ENCODE measurements around the gene USP5.
"Not testable (repeated sequence)": the region's sequence is repeated elsewhere in the genome, so short reads cannot be mapped to it uniquely, and the experiment has no call there.

USP5 gene

GRCh38 chr12:6867413-6868210, 15.7 kb downstream of the USP5 start, which contains the start of gene TPI1:
Gene TPI1, plus strand, starts transcription at chr12:6867531. Its CDS starts 36 bp downstream, at chr12:6867567.
- peak; percentile 88 for DNase-seq

DNA sequence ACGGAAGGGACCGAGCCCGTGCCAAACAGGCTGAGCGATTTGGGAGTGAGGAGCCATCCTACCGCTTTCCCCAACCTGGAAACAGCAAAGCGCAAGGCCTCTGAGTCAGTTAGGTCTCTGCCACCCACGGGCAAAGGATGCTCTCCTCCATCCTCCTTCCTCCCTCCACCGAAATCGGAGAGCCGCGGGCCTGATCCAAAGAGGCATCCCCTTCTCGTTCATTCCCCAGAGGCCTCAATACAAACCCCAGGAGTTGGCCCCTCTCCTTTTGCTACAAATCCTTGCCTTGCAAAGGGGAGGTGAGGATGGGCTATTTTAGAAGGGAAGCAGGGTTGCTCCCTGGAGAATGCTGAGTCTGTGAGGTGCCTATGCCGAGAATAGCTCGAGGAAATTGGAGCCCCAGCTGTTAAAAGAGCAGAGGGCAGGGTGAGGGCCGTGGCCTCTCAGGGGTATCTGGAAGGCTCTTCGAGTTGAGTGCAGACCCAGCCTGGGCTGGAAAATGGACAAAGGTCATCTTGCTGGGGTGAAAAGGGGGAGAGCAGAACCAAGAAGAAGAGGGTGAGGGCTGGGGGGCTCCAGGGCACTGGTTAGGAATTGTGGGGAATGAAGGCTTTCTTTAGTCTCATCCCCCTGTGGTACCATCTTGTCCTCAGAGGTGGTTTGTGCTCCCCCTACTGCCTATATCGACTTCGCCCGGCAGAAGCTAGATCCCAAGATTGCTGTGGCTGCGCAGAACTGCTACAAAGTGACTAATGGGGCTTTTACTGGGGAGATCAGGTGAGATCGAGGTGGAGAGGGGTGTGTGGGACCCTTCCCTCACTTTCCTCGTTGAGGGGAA, 16.5 kb downstream of the USP5 start:
- peak; percentile 15 for DNase-seq

- DNase-seq, result peak; percentile 89
Measured at GRCh38 chr12:6869049-6870021, 17.4 kb downstream of the USP5 start.

DNA sequence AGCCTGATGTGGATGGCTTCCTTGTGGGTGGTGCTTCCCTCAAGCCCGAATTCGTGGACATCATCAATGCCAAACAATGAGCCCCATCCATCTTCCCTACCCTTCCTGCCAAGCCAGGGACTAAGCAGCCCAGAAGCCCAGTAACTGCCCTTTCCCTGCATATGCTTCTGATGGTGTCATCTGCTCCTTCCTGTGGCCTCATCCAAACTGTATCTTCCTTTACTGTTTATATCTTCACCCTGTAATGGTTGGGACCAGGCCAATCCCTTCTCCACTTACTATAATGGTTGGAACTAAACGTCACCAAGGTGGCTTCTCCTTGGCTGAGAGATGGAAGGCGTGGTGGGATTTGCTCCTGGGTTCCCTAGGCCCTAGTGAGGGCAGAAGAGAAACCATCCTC, 18.4 kb downstream of the USP5 start:
- DNase-seq, result not testable (repeated sequence)

DNA sequence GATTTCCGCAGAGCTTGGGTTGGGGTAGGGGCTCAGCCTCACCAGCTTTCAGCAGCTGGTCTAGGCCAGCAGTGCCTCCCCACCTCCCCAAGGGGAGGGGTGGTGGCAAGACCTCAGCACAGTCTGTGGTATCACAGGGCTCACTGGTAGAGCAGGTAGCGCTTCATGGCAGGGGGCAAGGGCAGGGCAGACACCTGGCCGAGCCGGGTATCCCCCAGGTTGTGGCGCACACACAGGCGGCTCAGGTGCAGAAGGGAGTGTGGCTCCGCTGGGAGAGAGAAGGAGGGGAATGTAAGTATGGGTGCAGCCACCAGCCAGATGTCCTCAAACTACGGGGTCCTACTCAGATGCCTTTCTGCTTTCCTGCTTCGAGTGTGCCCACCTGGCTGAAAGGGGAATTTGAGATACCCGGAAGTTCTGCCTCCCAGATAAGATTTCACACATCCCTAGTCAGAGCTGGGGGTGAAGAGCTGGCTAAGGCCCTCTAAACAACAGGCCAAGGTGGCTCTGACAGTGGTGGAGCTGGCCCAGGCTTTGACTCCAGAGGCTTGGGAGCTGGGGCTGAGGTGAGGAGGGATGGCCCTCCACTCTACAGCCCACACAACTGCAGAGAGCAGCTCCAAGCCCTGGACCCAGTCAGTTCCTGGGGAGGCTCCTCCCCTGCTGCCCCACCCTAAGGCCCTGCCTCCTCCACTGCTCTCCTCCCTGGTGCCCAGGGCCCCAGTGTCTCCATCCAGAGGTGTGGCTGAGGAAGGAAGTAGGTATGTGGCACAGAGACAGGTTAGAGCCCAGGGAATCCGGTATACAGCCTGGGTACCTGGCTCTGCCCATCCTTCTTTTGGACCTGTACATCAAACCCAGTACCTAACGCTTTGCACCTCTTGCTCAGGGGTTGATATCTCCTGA, 19.4 kb downstream of the USP5 start:
- peak; percentile 46 for DNase-seq

- peak; percentile 88 for DNase-seq
Measured at GRCh38 chr12:6872073-6873048, 20.4 kb downstream of the USP5 start.

- DNase-seq, result peak; percentile 98
Measured at GRCh38 chr12:6873094-6874014, 21.4 kb downstream of the USP5 start, which contains the start of gene SPSB2. Gene SPSB2, minus strand, starts transcription at chr12:6873303. Its CDS starts 402 bp downstream, at chr12:6872901.

GRCh38 chr12:6874015-6874368, 22.0 kb downstream of the USP5 start:
- DNase-seq, result not testable (repeated sequence)

GRCh38 chr12:6879824-6880223, 27.9 kb downstream of the USP5 start:
- DNase-seq, result not testable (repeated sequence)

- DNase-seq, result no peak
Measured at GRCh38 chr12:6883252-6883651, 31.3 kb downstream of the USP5 start.

- no peak for DNase-seq
Measured at GRCh38 chr12:6883683-6884082, 31.7 kb downstream of the USP5 start.

GRCh38 chr12:6884539-6884938, 32.6 kb downstream of the USP5 start:
- no peak for DNase-seq

DNA sequence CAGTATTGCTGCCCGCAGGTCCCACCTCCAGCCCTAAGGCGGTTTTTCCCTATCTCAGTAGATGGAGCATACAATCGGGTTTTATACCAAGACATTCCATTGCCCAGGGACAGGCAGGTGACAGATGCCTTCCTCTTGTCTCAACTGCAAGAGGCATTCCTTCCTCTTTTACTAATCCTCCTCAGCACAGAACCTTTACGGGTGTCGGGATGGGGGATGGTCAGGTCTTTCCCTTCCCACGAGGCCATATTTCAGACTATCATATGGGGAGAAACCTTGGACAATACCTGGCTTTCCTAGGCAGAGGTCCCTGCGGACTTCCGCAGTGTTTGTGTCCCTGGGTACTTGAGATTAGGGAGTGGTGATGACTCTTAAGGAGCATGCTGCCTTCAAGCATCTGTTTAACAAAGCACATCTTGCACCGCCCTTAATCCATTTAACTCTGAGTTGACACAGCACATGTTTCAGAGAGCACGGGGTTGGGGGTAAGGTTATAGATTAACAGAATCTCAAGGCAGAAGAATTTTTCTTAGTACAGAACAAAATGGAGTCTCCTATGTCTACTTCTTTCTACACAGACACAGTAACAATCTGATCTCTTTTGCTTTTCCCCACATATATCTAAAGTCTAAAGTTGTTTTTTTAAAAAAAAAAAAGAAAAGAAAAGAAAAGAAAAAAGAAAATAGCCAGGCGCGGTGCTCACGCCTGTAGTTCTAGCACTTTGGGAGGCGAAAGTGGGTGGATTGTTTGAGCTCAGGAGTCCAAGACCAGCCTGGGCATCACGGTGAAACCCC, 34.5 kb downstream of the USP5 start:
- not testable (repeated sequence) for DNase-seq

GRCh38 chr12:6887460-6887859, 35.5 kb downstream of the USP5 start:
- DNase-seq, result no peak

GRCh38 chr12:6888360-6888759, 36.4 kb downstream of the USP5 start:
- DNase-seq, result no peak

DNA sequence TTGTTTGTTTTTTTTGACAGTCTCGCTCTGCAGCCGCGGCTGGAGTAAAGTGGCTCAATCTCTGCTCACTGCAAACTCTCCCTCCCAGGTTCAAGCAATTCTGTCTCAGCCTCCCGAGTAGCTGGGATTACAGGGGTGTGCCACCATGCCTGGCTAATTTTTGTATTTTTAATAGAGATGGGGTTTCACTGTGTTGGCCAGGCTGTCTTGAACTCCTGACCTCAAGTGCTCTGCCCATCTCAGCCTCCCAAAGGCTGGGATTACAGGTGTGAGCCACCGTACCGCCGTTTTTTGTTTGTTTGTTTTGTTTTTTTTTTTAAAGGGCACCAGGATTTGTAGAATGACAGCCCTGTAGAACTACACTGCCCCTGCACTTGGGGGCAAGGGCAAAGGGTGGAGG, 36.8 kb downstream of the USP5 start:
- not testable (repeated sequence) for DNase-seq

DNA sequence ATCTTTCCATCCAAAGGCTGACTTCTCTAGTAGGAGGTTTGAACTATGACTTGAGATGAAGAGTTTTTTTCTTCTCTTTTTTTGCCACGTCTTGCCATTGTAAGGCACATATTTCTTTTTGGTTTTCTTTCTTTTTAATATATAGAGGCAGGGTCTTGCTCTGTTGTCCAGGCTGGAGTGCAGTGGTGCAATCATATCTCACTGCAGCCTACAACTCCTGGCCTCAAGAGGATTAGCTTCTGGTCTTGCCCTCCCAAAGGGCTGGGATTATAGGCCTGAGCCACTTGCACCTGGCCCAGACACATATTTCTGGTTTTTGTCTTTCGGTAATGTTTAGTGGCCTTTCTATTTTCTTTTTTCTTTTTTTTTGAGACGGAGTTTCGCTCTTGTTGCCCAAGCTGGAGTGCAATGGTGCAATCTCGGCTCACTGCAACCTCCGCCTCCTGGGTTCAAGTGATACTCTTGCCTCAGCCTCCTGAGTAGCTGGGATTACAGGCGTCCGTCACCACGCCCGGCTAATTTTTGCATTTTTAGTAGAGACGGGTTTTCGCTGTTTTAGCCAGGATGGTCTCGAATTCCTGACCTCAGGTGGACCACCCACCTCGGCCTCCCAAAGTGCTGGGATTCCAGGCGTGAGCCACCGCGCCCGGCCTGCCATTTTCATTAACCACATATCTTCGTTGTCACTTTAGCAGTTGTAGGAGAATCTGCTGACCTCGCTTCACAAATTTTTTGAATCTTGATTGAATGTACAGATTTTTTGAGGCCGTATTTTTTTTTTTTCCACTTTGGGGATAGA, 38.0 kb downstream of the USP5 start:
- DNase-seq, result not testable (repeated sequence)

Data from CD4-positive, alpha-beta T cell treated with Interleukin-10 for 1 hour (primary cell).